Pancreas (tissue), 10 donors: Measurements from ENCODE around the gene LRRC14B. TPM values are rescaled to one million over a fixed set of nuclear protein-coding genes. Genes with fewer than 3 reads are reported as not detected.
"Not testable (repeated sequence)": the region's sequence is repeated elsewhere in the genome, so short reads cannot be mapped to it uniquely, and the experiment has no call there.

Source experiments
- ATAC-seq, 4 donors: fragments of 200-7000 bp; cut with Tn5 transposase; one replicate each; pipeline versions ENCODE4 v1.8.0 to v1.9.1; 2020; ENCODE audit warnings: mild to moderate bottlenecking in 4 of 4, moderate library complexity in 4 of 4
- DNase-seq, 6 donors: peaks; one replicate each; pipeline ENCODE4 v3.0.0-alpha.2; 2020
- FAIRE-seq: peaks from 2 replicates; lab custom pipeline; 2012; peaks lifted over from hg19 to GRCh38; lab: Jason Lieb, UNC
- H3K27ac ChIP-seq, 4 donors: fragments of 200-600 bp; sonication (generic); 1 replicate in 3 of 4; 2 replicates in 1 of 4; pipeline versions ENCODE4 v1.5.0 to v1.8.0; 2020
- H3K27me3 ChIP-seq, 4 donors: fragments of 200-600 bp; one replicate each; pipeline ENCODE4 v1.8.0; 2021
- H3K36me3 ChIP-seq, 3 donors: fragments of 200-600 bp; sonication (generic) in 1 of 3; one replicate each; pipeline versions ENCODE4 v1.5.0 to v1.8.0; 2020 to 2021
- H3K4me1 ChIP-seq, 3 donors: fragments of 200-600 bp; one replicate each; pipeline ENCODE4 v1.8.0; 2021
- H3K4me3 ChIP-seq, 4 donors: fragments of 200-600 bp; sonication (generic) in 2 of 4; one replicate each; pipeline versions ENCODE4 v1.5.0 to v1.8.0; 2020 to 2021
- H3K9me3 ChIP-seq, 4 donors: fragments of 200-600 bp; one replicate each; pipeline ENCODE4 v1.8.0; 2021
- CTCF ChIP-seq, 4 donors: fragments of 200-600 bp; sonication (generic) in 3 of 4; IDR thresholded peaks; one replicate each; pipeline versions ENCODE4 v1.5.0 to v1.8.0; 2021; ENCODE audit warnings: antibody characterized with exemption in 4 of 4
- WGBS, 2 donors: extraction: QIAGEN DNeasy Blood & Tissue Kit; methylation state at CpG; one replicate each; pipeline ENCODE4 v1.1.7; 2013; 5-methylcytosine and 5-hydroxymethylcytosine counted together
- intact Hi-C, 3 donors: fragments of 100-400 bp; cut with DNase I; formaldehyde crosslinking; loops; one replicate each; pipeline versions ENCODE4 v1.11.1 to v1.14.2; 2022
- polyA plus RNA-seq, 2 donors: library from polyadenylated mRNA; stranded (reverse); fragments of 200-250 nt; gene quantifications; one replicate each; pipeline ENCODE4 v1.2.3, GENCODE V29; 2013
- total RNA-seq, 6 donors: library from RNA; stranded (reverse); fragmentation: NEBNext Ultra II Directional in 4 of 6; extraction: Animal tissue kit (Norgen Biotek cat#: 25700) in 4 of 6; gene quantifications; one replicate each; pipeline versions ENCODE4 v1.2.1 to v1.2.4, GENCODE V29; 2021 to 2023
- donor health status: healthy with polysubstance abuse.
- donor health status: DM: no; HTN: no; CAD: no; lungs with moderate emphysema.
- donor health status: DM: no; HTN: no; CAD: no.
- donor health status: control.
- donor health status: control.
- donor health status: Bipolar disorder and iron deficiency.
- donor health status: DM: yes; HTN: yes; CAD: no.
- donor health status: DM: no; HTN: no; CAD: no.
- donor health status: DM: no; HTN: no; CAD: no.
- donor health status: DM: yes; HTN: yes; CAD: no.

LRRC14B gene
- total and polyA plus RNA-seq, 8 donors = not detected

- WGBS, 2 donors = 76 to 77% methylated on average over 9 of the region's 10 CpGs
Observed at GRCh38 chr5:196350-196749, 5.1 kb downstream of the LRRC14B start.

DNA sequence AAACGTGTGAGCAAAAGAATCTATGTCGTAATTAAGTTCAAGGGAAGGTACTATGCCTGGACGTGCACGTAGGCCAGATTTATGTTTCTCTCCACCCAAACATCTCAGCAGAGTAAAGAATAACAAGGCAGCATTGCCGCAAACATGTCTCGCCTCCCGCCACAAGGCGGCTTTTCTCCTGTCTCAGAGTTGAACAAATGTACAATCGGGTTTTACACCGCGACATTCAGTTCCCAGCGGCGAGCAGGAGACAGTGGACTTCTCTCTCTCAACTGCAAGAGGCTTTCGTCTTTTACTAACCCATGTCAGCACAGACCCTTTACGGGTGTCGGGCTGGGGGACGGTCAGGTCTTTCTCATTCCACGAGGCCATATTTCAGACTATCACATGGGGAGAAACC lies 5.7 kb downstream of the LRRC14B start:
- H3K27me3 ChIP-seq, H3K4me1 ChIP-seq, H3K4me3 ChIP-seq, ATAC-seq, H3K36me3 ChIP-seq, H3K9me3 ChIP-seq, H3K27ac ChIP-seq, FAIRE-seq, DNase-seq, intact Hi-C loops: not testable (repeated sequence)
- WGBS, 2 donors = 66 to 70% methylated on average over 18 of the region's 18 CpGs

More at GRCh38 chr5:196350-196749, 5.1 kb downstream of the LRRC14B start:
- FAIRE-seq (no peak), ATAC-seq (no peak), DNase-seq (no peak)
- Histone ChIP-seq H3K9me3 (no peaks in the 10 kb centered on the region), H3K4me1 (no peaks in the 10 kb centered on the region), H3K4me3 (no peak overlapping the region), H3K27ac (no peak overlapping the region), H3K36me3 (no peaks in the 10 kb centered on the region), H3K27me3 (no peaks in the 10 kb centered on the region)
- no peak for TF ChIP-seq CTCF (IDR thresholded peaks at IDR 0.05)
- intact Hi-C loops = no loop called here

GRCh38 chr5:197892-198489 lies 6.7 kb downstream of the LRRC14B start:
- intact Hi-C loops = no loop called here
- no peaks in the 10 kb centered on the region for H3K9me3 ChIP-seq
- whole genome bisulfite sequencing, 2 donors = 84 to 86% methylated on average over 9 to 12 of the region's 12 CpGs
- ATAC-seq (no peak), FAIRE-seq (no peak), DNase-seq (no peak)
- no peaks in the 10 kb centered on the region for H3K4me1 ChIP-seq
- H3K27me3 ChIP-seq = no peaks in the 10 kb centered on the region
- H3K36me3 ChIP-seq = no peaks in the 10 kb centered on the region
- no peak overlapping the region for H3K4me3 ChIP-seq
- no peak for TF ChIP-seq CTCF (IDR thresholded peaks at IDR 0.05)
- no peak overlapping the region for H3K27ac ChIP-seq

GRCh38 chr5:198516-199196 lies 7.4 kb downstream of the LRRC14B start:
- no peak overlapping the region for H3K4me3 ChIP-seq
- H3K27ac ChIP-seq = no peak overlapping the region
- no peaks in the 10 kb centered on the region for H3K27me3 ChIP-seq
- no peak for TF ChIP-seq CTCF (IDR thresholded peaks at IDR 0.05)
- intact Hi-C loops = no loop called here
- ATAC-seq (no peak), FAIRE-seq (no peak), DNase-seq (peak in 1 of 6 donors; percentile 48)
- H3K9me3 ChIP-seq = no peaks in the 10 kb centered on the region
- H3K4me1 ChIP-seq = no peaks in the 10 kb centered on the region
- no peaks in the 10 kb centered on the region for H3K36me3 ChIP-seq
- 93 to 95% methylated on average over 21 of the region's 21 CpGs for WGBS, 2 donors

- Histone ChIP-seq H3K9me3 (no peaks in the 10 kb centered on the region), H3K36me3 (peaks cover 0 to 5% (median 3%) of the 10 kb centered on the region in 3 donors), H3K27ac (no peak overlapping the region), H3K4me1 (no peaks in the 10 kb centered on the region), H3K27me3 (no peaks in the 10 kb centered on the region), H3K4me3 (no peak overlapping the region)
- FAIRE-seq = no peak
- intact Hi-C loops = no loop called here
- DNase-seq = no peak
- 92 to 93% methylated on average over 16 of the region's 16 CpGs for WGBS, 2 donors
- no peak for ATAC-seq
- no peak for TF ChIP-seq CTCF (IDR thresholded peaks at IDR 0.05)
Observed at GRCh38 chr5:199197-199949, 8.1 kb downstream of the LRRC14B start.
